SKM-1 (cell line): Measurements from ENCODE around the gene UPK2.
"Not testable (repeated sequence)": the region's sequence is repeated elsewhere in the genome, so short reads cannot be mapped to it uniquely, and the experiment has no call there.

ENCODE experiments used
- DNase-seq: peaks from one replicate; lab custom pipeline; 2025; ENCODE audit not compliant: unreplicated experiment; lab: John Stamatoyannopoulos, UW

Gene UPK2

GRCh38 chr11:118938491-118939403, 17.4 kb upstream of the UPK2 start:
- DNase-seq: no peak

GRCh38 chr11:118939404-118939915, 16.6 kb upstream of the UPK2 start:
- DNase-seq: no peak

GRCh38 chr11:118939953-118940598, 16.0 kb upstream of the UPK2 start:
- peak; percentile 74 for DNase-seq

- DNase-seq: no peak
Measured at GRCh38 chr11:118947091-118947490, 9.0 kb upstream of the UPK2 start.

GRCh38 chr11:118948000-118948399, 8.1 kb upstream of the UPK2 start:
- DNase-seq: no peak

- DNase-seq: no peak
Measured at GRCh38 chr11:118953265-118953664, 2.8 kb upstream of the UPK2 start.

- not testable (repeated sequence) for DNase-seq
Measured at GRCh38 chr11:118953976-118954375, 2.1 kb upstream of the UPK2 start.

GRCh38 chr11:118956847-118957469, 860 bp downstream of the UPK2 start:
- no peak for DNase-seq

GRCh38 chr11:118957549-118957948, 1.5 kb downstream of the UPK2 start:
- DNase-seq: no peak

GRCh38 chr11:118957968-118958367, 1.9 kb downstream of the UPK2 start:
- no peak for DNase-seq

GRCh38 chr11:118958577-118958976, 2.5 kb downstream of the UPK2 start:
- DNase-seq: no peak

- DNase-seq: no peak
Measured at GRCh38 chr11:118961189-118961588, 5.1 kb downstream of the UPK2 start.

GRCh38 chr11:118961591-118961990, 5.5 kb downstream of the UPK2 start:
- no peak for DNase-seq

- DNase-seq: not testable (repeated sequence)
Measured at GRCh38 chr11:118969508-118969907, 13.4 kb downstream of the UPK2 start.

GRCh38 chr11:118971646-118972045, 15.5 kb downstream of the UPK2 start, which contains the start of gene FOXR1:
Gene FOXR1 (plus strand): TSS chr11:118971761. CDS start chr11:118971932, 171 bp downstream.
- no peak for DNase-seq

- no peak for DNase-seq
Measured at GRCh38 chr11:118973985-118974384, 17.9 kb downstream of the UPK2 start.

GRCh38 chr11:118975771-118976709, 19.9 kb downstream of the UPK2 start:
- DNase-seq: no peak

GRCh38 chr11:118979434-118979833, 23.3 kb downstream of the UPK2 start:
- DNase-seq: peak; percentile 39

- DNase-seq: no peak
Measured at GRCh38 chr11:118980191-118980881, 24.2 kb downstream of the UPK2 start.

GRCh38 chr11:118984337-118984736, 28.2 kb downstream of the UPK2 start:
- not testable (repeated sequence) for DNase-seq
